ENCODE measurements around the gene PPP2R5D.
A peak's percentile ranks its signal among the peaks of the same experiment; 100 is the strongest.
"Not testable (repeated sequence)": the region's sequence is repeated elsewhere in the genome, so short reads cannot be mapped to it uniquely, and the experiment has no call there.

The PPP2R5D gene

DNA sequence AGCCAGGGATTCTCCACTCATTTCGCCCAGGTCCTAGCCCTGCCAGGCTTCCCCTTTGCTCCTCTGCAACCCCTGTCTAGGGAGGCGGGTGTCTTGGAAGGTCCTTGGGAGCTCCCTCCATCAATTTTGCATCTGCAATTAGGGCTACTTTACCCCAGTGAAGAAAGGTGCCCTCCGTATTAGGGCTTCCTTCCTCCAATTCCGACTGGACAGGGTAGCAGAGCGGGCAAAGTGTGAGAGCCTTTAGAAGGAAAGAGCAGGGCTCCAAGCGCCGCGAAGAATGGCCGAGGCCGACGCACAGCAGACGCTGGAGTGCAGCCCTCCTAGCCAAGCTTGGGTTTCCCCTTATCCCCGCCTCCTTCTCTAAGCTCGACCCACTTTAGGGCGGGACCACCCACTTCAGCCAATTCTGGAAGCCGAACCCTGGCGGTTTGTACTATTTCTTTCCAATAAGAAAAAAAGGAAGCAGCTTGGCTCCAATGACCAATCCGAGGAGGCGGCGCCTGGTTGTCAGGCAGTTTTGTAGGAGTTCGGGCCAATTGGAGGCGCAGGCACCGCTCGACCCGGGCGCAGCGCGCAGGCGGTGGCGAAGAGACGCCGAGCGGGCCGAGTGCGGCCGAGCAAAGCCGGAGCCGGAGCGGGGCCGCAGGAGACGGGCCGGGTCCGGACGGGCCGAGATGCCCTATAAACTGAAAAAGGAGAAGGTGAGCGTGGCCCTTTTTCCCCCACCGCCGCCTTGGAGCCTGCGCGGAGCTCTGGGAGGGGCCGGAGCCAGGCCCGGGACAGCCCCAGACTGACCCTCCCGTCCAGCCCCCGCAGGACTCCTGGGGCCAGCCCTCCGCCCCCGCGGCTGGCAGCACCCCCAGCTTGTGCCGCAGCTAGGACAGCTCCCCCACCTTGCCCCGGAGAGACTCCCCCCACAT lies at the start of gene PPP2R5D:
TSS of gene PPP2R5D (plus strand) at position 570 of the 923 bp plus-strand sequence. CDS start at position 678, 108 bp downstream.
- peak; percentile 98 for DNase-seq

DNA sequence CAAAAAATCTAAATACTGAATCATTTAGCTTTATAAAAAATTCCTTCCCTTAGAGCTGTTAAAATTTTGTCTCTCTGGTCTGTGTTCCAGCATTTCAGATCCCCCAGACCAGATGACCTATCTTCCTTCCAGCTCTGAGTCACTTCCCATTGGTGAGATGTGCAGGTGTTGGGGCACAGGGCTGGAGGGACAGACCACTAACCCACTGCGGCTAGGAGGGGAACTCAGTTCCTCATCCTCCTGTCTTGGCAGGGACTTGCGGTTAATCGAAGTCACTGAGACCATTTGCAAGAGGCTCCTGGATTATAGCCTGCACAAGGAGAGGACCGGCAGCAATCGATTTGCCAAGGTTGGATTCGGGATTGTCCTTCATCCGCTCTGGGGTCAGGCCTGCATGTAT lies 49.0 kb upstream of the PPP2R5D start:
- no peak for DNase-seq

DNA sequence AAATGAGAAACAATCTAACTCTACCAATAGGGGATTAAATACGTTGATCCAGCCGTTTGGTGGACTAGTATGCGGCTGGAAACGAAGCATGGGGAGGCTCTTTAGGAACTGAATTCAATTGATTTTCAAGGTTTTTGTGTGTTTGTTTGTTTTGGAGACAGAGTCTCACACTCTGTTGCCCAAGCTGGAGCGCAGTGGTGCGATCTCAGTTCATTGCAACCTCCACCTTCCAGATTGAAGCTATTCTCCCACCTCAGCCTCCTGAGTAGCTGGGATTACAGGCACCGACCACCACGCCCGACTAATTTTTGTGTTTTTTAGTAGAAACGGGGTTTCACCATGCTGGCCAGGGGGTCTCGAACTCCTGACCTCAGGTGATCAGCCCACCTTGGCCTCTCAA lies 48.0 kb upstream of the PPP2R5D start:
- DNase-seq = no peak

DNA sequence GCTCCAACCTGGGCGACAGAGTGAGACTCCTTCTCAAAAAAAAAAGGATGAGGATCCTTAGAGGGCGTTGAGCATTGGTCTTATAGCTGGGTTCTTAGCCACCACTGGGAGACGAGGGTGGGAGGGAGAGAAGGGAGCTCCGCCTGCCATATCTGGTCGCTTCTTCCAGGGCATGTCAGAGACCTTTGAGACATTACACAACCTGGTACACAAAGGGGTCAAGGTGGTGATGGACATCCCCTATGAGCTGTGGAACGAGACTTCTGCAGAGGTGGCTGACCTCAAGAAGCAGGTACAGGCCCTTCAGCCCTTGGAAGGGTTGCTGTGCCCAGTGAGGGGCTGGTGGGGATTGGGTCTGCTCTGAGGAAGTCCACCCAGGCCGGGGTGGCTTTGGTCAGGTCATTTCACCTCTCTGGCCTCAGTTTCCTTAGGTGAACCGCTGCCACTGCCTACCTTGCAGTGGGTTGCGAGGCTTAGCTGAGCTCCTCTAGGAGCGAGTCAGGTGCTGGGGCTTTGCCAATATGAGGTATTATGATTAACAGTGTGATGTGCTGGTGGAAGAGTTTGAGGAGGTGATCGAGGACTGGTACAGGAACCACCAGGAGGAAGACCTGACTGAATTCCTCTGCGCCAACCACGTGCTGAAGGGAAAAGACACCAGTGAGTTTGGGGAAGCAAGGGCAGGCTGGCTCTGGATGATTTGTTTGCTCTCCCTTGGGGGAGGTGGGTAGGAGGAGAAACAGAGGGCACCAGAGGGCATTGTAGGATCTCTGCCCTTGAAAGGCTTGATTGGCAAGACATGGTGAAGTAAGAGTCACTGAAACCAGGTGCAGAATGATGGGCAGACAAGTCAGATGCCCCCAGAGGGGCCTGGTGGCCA lies 46.6 kb upstream of the PPP2R5D start:
- DNase-seq = no peak

- DNase-seq = no peak
Observed at GRCh38 chr6:42938428-42938796, 46.0 kb upstream of the PPP2R5D start.

DNA sequence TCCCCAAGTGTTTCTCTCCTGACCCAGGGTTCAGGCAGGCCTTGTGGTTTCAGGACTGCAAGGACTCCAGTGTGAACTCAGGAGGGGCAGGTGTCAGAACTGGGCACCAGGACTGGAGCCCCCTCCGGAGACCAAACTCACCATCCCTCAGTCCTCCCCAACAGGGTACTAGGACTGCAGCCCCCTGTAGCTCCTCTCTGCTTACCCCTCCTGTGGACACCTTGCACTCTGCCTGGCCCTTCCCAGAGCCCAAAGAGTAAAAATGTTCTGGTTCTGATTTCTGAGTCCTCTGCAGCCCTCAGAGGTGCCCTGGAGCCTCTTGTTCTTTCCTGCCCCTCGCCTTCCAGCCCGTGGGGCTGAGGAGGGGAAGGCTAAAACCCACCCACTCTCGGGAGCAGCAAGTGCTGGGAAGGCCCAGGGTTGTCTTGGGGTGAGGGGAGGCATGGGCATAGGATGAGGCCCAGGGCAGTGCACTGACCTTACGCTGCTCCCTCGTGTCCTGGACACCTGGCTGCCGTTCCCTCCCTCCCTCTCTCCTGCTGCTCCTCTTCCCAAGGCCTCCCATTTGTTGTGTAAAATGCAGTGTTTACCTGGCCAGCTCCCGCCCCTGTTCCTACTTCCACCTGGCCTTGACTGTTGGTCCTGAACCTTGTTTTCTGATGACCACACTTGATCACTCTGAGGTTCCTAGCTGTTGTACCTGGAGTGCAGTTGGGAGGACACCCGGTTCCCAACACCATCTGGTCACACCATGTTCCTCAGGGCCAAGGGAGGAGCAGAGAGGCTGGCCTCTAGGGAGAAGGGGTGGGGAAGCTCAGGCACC lies 45.2 kb upstream of the PPP2R5D start:
- DNase-seq = no peak

GRCh38 chr6:42939810-42940167 lies 44.6 kb upstream of the PPP2R5D start:
- no peak for DNase-seq

DNA sequence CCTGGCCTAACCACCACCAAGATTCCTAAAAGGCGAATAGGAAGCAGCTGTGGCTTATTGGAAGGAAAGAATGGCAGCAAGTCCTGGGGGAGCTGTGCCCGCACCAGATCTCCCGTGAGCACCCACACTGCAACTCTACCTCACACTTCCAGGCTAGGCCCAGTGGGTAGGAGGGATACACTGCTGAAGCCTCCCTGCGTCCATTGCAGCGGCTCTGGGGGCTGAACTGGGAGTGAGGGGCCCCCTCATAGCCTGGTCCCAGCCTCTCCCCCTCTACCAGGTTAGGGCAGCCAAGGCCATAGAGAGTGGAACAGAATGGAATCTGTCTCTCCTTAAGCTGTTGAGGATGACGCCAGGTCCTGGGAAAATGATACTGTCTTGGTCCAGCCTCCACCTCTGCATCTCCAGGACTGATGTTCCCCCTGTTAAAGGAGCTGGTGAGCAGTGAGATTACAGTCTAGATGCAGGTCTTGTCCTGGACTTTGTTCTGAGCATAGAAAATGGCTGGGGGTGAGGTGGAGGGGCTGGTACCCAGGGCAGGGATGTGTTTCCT lies 43.8 kb upstream of the PPP2R5D start:
- DNase-seq = no peak

- DNase-seq = not testable (repeated sequence)
Observed at GRCh38 chr6:42941356-42941755, 43.0 kb upstream of the PPP2R5D start.

GRCh38 chr6:42942444-42942843 lies 41.9 kb upstream of the PPP2R5D start:
- no peak for DNase-seq

GRCh38 chr6:42947950-42948349 lies 36.4 kb upstream of the PPP2R5D start:
- no peak for DNase-seq

DNA sequence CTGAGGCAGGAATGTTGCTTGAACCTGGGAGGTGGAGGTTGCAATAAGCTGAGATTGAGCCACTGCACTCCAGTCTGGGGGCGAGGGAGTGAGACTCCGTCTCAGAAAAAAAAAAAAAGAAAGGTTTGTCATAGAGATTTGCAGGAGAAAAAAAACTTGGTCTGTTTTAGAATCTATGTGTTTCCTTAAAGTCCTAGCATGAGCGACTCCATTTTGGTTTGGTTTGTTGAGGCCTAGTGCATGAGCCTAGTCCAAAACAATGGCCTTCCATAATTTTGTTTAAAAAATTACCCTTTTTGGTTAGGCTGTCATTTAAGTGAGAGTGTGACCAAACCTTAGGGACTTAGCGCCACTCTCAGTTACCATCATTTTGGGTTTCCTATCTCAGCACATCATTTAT lies 32.0 kb upstream of the PPP2R5D start:
- no peak for DNase-seq

- not testable (repeated sequence) for DNase-seq
Observed at GRCh38 chr6:42954405-42954804, 30.0 kb upstream of the PPP2R5D start.

GRCh38 chr6:42958125-42958524 lies 26.2 kb upstream of the PPP2R5D start:
- DNase-seq = no peak

GRCh38 chr6:42959917-42960242 lies 24.5 kb upstream of the PPP2R5D start:
- no peak for DNase-seq

DNA sequence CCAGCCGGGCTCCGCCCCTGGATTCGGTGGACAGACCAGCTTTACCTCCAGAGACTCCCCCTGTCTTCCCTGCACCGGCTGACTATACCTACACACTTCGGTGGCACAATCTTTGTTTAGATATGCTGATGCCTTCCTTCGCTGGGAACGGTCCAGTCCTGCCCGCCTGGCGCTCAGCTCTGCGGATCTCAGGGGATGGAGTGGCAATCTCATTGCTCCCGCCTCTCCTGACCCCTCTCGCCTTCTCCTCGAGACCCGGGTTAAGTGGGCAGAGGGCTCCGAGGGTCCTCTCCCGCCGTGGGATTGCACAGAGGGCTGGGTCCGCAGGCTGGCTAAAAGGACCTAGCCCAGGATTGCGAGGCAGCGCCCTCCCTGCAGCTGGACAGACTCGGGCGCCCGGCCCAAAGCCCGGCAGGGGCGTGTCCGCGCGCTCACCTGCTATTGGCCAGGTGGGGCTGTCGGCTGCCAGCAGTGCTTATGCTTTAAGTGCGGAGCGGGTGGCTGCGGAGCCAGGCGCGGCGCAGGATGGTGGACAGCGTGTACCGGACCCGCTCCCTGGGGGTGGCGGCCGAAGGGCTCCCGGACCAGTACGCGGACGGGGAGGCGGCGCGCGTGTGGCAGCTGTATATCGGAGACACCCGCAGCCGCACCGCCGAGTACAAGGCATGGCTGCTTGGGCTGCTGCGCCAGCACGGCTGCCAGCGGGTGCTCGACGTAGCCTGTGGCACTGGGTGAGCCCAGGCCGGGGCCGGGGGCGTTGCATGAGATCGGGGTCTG lies 23.9 kb upstream of the PPP2R5D start, which contains the start of gene GNMT:
TSS of gene GNMT (plus strand) at position 512 of the 777 bp plus-strand sequence. CDS start at position 526, 14 bp downstream.
- DNase-seq = peak; percentile 62

- no peak for DNase-seq
Observed at GRCh38 chr6:42961020-42961470, 23.3 kb upstream of the PPP2R5D start.

DNA sequence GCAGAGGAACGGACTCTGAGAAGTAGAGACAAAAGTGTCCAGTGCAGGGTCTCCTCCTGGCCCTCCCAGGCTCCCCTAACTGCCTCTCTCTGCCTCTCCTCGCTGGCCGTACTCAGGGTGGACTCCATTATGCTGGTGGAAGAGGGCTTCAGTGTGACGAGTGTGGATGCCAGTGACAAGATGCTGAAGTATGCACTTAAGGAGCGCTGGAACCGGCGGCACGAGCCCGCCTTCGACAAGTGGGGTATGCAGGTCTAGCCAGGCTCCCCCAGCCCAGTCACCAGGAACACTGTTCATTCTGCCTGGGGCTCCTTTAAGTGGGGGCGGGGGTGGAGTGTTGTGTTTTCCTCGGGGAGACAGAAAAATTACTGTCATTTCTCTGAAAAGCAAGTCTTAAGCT lies 22.3 kb upstream of the PPP2R5D start:
- no peak for DNase-seq

DNA sequence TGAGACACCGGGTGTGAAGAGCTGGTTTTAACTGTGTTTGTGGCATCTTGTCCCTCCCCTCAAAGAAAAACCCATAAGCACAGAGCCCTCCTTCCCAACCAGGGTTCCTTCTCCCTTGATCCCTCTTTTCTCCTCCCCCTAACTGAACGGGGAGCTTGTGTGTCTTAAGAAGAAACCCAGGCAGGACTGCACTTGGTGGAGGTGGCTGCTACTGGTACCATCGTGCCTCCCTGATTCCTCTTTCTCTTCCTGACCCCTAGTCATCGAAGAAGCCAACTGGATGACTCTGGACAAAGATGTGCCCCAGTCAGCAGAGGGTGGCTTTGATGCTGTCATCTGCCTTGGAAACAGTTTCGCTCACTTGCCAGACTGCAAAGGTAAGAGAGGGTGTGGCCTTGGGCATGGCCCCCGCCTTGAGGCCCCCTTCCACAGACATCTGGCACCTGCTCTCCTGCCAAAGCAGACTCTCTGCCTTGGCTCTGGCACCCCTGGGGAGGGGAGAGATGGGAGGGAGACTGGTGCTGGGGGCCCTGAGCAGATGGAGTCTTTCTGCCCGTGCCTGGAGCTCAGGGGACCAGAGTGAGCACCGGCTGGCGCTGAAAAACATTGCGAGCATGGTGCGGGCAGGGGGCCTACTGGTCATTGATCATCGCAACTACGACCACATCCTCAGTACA lies 21.7 kb upstream of the PPP2R5D start:
- no peak for DNase-seq

- DNase-seq = no peak
Observed at GRCh38 chr6:42963179-42963854, 21.1 kb upstream of the PPP2R5D start.

Measured in CD4-positive, alpha-beta T cell treated with Interleukin-17A for 4 hours (primary cell).